ENCODE results near the gene CD63.

- TF ChIP-seq CTCF (IDR thresholded peaks at IDR 0.05; ENCODE audit: poor library complexity) (no peak), EZH2phosphoT487 (IDR thresholded peaks at IDR 0.05; ENCODE audit: low read depth, severe bottlenecking, unreplicated experiment) (no peak)
Observed at GRCh38 chr12:55676707-55677106, 52.1 kb downstream of the CD63 start.

All from hepatocyte (in vitro differentiated cells).